Lower leg skin (tissue), 4 donors: ENCODE measurements around the gene FKBP4. TPM values are rescaled to one million over a fixed set of nuclear protein-coding genes. Genes with fewer than 3 reads are reported as not detected.

ENCODE experiments used
- DNase-seq, 2 donors: peaks; one replicate each; pipeline ENCODE4 v3.0.0-alpha.2; 2019; ENCODE audit warnings: low spot score in 2 of 2
- H3K4me3 ChIP-seq: fragments of 200-600 bp; sonication (generic); 2 replicates; pipeline ENCODE4 v1.5.1; 2017; ENCODE audit warnings: mild to moderate bottlenecking, low read depth; ENCODE audit not compliant: poor library complexity, severe bottlenecking
- CTCF ChIP-seq, 3 donors: fragments of 450-650 bp; IDR thresholded peaks; one replicate each; pipeline ENCODE4 v1.5.1; 2016; ENCODE audit warnings: antibody characterized with exemption in 3 of 3, mild to moderate bottlenecking in 3 of 3, moderate library complexity in 2 of 3
- POLR2A ChIP-seq, 2 donors: fragments of 450-650 bp; IDR thresholded peaks; one replicate each; pipeline ENCODE4 v1.6.1; 2016 to 2017; ENCODE audit warnings: antibody characterized with exemption in 2 of 2, mild to moderate bottlenecking in 1 of 2, moderate library complexity in 1 of 2
- WGBS, 2 donors: methylation state at CpG; one replicate each; pipeline ENCODE4 v1.1.5; 2018; 5-methylcytosine and 5-hydroxymethylcytosine counted together
- intact Hi-C: fragments of 100-400 bp; cut with DNase I; formaldehyde crosslinking; loops from one replicate; pipeline ENCODE4 v1.15.0; 2023; ENCODE audit warnings: low total_unique reads
- total RNA-seq, 4 donors: library from RNA; depleted of rRNA; stranded (reverse); fragments of >200 nt; gene quantifications; one replicate each; pipeline ENCODE4 v1.1.0, GENCODE V29; 2016

The FKBP4 gene
- total RNA-seq, 4 donors from 2014 or later: 43.1 to 65.0 (median 50.2) TPM

- intact Hi-C loops: no loop called here
- WGBS, 2 donors: 75 to 85% methylated on average over 7 of the region's 7 CpGs
These were observed 28.7 kb downstream of the FKBP4 start for GRCh38 chr12:2823483-2823882.

GRCh38 chr12:2824541-2824940 is 29.8 kb downstream of the FKBP4 start:
- 77 to 82% methylated on average over 6 of the region's 6 CpGs for WGBS, 2 donors
- TF ChIP-seq POLR2A (IDR thresholded peaks at IDR 0.05) (no peak), CTCF (IDR thresholded peaks at IDR 0.05) (no peak)
- no peak for DNase-seq
- intact Hi-C loops: no loop called here
- no peak overlapping the region for H3K4me3 ChIP-seq

More at GRCh38 chr12:2823483-2823882, 28.7 kb downstream of the FKBP4 start:
- TF ChIP-seq CTCF (IDR thresholded peaks at IDR 0.05) (no peak), POLR2A (IDR thresholded peaks at IDR 0.05) (no peak)
- DNase-seq: no peak
- no peak overlapping the region for H3K4me3 ChIP-seq

- H3K4me3 ChIP-seq: no peak overlapping the region
- TF ChIP-seq POLR2A (IDR thresholded peaks at IDR 0.05) (no peak), CTCF (IDR thresholded peaks at IDR 0.05) (no peak)
- intact Hi-C loops: no loop called here
- no peak for DNase-seq
- 78 to 82% methylated on average over 4 of the region's 4 CpGs for WGBS, 2 donors
These were observed 30.4 kb downstream of the FKBP4 start for GRCh38 chr12:2825132-2825531.

DNA sequence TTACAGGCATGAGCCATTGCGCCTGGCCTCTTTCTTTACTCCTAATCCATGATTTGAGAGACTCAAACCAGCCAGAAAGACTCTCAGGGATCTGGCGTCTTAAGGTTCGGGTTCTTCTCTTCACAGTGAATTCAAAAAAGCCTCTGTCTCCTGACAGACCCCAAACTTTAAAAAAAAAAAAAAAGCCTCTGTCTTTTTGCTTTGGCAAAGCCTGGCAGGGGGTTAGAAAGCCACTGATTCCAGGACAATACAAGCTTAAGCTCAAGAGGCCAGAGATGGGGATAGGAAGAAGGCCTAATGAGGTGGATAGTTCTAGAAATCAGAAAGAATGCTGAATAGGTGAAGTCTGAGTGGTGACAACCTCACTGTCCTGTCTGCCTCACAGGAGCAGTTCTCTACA is 31.3 kb downstream of the FKBP4 start:
- 92 to 93% methylated on average over 3 of the region's 3 CpGs for WGBS, 2 donors
- intact Hi-C loops: no loop called here
- H3K4me3 ChIP-seq: no peak overlapping the region
- no peak for DNase-seq
- no peak for TF ChIP-seq POLR2A (IDR thresholded peaks at IDR 0.05)
- no peak for TF ChIP-seq CTCF (IDR thresholded peaks at IDR 0.05)

GRCh38 chr12:2826721-2827515 is 32.1 kb downstream of the FKBP4 start:
- intact Hi-C loops: no loop called here
- TF ChIP-seq CTCF (IDR thresholded peaks at IDR 0.05) (no peak), POLR2A (IDR thresholded peaks at IDR 0.05) (no peak)
- 89 to 92% methylated on average over 14 of the region's 14 CpGs for WGBS, 2 donors
- no peak overlapping the region for H3K4me3 ChIP-seq
- DNase-seq: no peak

- TF ChIP-seq POLR2A (IDR thresholded peaks at IDR 0.05) (no peak), CTCF (IDR thresholded peaks at IDR 0.05) (no peak)
- whole genome bisulfite sequencing, 2 donors: 92 to 93% methylated on average over 6 of the region's 6 CpGs
- DNase-seq: no peak
- intact Hi-C loops: no loop called here
- no peak overlapping the region for H3K4me3 ChIP-seq
These were observed 34.5 kb downstream of the FKBP4 start for GRCh38 chr12:2829275-2829674.
